Measurements from ENCODE around the gene ARL6IP4.

ARL6IP4 gene

DNA sequence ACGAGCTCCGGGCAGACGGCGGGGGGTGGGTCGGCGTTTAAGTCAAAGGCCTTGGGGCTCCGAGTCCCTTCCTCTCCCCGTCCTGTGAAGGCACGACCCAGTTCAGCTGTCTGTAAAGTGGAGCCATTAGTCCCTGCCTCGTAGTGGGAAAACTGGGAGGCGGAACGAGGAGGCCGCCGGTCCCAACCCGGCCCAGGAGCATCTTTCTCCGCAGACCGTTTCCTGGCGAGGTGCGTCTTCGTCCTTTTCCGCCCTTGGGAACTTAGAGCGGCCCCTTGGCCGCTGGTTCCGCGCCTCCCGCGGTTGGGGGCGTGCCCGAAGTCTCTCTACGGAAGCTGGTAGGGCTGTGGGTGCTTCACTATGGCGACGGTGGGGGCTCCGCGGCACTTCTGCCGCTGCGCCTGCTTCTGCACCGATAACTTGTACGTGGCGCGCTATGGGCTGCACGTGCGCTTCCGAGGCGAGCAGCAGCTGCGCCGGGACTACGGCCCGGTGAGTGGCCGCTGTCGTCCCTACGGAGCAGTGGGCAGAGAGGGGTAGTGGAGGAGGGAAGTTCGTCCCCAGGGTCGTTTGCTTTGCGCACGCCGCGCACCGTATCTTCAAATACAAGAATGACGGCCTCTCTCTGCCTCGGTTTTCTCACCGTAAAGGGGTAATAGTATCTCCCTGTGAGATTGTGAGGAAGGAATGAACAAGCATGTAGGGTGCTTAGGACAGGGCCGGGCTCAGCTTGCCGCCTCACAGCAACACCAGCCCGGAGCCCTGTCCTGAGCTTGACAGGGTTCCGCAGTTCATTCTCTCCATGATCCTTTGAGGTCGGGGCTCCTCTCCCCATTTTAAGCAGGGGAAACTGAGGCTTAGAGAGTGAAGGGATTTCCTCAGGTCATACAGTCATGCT is 5.3 kb upstream of the ARL6IP4 start, which contains the start of gene OGFOD2:
Gene OGFOD2 (plus strand): TSS at position 353 of the 898 bp plus-strand sequence. CDS start 8 bp downstream, at position 361.
- FAIRE-seq, result no peak

GRCh38 chr12:122975790-122976647 is 4.5 kb upstream of the ARL6IP4 start:
- FAIRE-seq, result no peak
- no peak for DNase-seq (ENCODE audit: insufficient read length, low spot score)
- TF ChIP-seq, protein P1, sequence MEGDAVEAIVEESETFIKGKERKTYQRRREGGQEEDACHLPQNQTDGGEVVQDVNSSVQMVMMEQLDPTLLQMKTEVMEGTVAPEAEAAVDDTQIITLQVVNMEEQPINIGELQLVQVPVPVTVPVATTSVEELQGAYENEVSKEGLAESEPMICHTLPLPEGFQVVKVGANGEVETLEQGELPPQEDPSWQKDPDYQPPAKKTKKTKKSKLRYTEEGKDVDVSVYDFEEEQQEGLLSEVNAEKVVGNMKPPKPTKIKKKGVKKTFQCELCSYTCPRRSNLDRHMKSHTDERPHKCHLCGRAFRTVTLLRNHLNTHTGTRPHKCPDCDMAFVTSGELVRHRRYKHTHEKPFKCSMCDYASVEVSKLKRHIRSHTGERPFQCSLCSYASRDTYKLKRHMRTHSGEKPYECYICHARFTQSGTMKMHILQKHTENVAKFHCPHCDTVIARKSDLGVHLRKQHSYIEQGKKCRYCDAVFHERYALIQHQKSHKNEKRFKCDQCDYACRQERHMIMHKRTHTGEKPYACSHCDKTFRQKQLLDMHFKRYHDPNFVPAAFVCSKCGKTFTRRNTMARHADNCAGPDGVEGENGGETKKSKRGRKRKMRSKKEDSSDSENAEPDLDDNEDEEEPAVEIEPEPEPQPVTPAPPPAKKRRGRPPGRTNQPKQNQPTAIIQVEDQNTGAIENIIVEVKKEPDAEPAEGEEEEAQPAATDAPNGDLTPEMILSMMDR (IDR thresholded peaks at IDR 0.05; ENCODE audit: insufficient read depth, missing control alignments), result no peak

More for the DNA sequence above, 5.3 kb upstream of the ARL6IP4 start, which contains the start of gene OGFOD2:
- peak; percentile 92 for DNase-seq (ENCODE audit: insufficient read length, low spot score)
- TF ChIP-seq, protein P1 (IDR thresholded peaks at IDR 0.05; ENCODE audit: insufficient read depth, missing control alignments), result no peak

GRCh38 chr12:122976648-122976975 is 3.9 kb upstream of the ARL6IP4 start:
- DNase-seq (ENCODE audit: insufficient read length, low spot score) (no peak), FAIRE-seq (no peak)
- TF ChIP-seq, protein P1 (IDR thresholded peaks at IDR 0.05; ENCODE audit: insufficient read depth, missing control alignments), result no peak

- no peak for DNase-seq (ENCODE audit: insufficient read length, low spot score)
- no peak for FAIRE-seq
Measured at GRCh38 chr12:122977153-122977552, 3.3 kb upstream of the ARL6IP4 start.

DNA sequence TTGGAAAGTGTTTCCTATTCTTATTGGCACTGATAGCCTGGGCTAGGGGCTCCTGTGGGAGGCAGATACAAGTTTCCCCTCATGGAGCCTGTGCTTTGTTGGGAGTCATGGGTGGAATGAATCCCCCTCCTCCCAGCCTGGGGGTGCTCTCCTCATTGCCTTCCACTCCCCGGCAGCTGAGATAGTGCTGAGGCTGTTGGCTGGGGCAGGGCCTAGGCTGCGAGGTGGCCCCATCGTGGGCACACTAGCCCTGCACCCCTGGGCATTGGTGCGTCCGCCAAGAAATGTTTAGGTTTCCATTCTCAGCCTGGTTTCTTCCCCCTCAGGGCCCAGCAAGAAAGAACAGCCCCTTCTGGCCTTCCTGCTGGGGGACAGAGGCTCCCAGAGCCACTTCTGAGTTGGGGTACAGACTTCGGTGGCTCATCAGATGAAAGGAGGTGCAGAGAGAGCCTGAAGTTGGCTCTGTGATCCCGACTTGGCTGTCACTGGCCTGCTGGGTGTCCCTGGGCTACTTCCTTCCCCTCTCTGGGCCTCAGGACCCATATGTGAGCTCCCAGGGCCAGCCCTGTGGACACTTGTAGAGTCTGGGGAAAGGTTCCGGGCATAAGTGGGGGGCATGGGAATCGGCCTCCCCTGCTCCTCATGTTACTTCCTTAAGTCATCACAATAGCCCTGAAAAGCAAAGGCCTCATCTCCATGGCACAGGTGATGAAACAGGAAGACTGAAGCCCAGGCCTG is 2.7 kb upstream of the ARL6IP4 start:
- FAIRE-seq (no peak), DNase-seq (ENCODE audit: insufficient read length, low spot score) (no peak)
- TF ChIP-seq, protein P1 (IDR thresholded peaks at IDR 0.05; ENCODE audit: insufficient read depth, missing control alignments), result no peak

More at GRCh38 chr12:122977153-122977552, 3.3 kb upstream of the ARL6IP4 start:
- TF ChIP-seq, protein P1 (IDR thresholded peaks at IDR 0.05; ENCODE audit: insufficient read depth, missing control alignments), result no peak

- FAIRE-seq (no peak), DNase-seq (ENCODE audit: insufficient read length, low spot score) (no peak)
- TF ChIP-seq, protein P1 (IDR thresholded peaks at IDR 0.05; ENCODE audit: insufficient read depth, missing control alignments), result no peak
Measured at GRCh38 chr12:122978507-122978955, 1.9 kb upstream of the ARL6IP4 start.
